Measurements from ENCODE around the gene ZYX. TPM values are rescaled to one million over a fixed set of nuclear protein-coding genes. Genes with fewer than 3 reads are reported as not detected.

ZYX gene
- total and polyA plus RNA-seq, 2 of the 13 experiments (the other 11 are each of a cell fraction or from before 2014, with no cell fraction given) = 9.9 to 13.7 TPM

DNA sequence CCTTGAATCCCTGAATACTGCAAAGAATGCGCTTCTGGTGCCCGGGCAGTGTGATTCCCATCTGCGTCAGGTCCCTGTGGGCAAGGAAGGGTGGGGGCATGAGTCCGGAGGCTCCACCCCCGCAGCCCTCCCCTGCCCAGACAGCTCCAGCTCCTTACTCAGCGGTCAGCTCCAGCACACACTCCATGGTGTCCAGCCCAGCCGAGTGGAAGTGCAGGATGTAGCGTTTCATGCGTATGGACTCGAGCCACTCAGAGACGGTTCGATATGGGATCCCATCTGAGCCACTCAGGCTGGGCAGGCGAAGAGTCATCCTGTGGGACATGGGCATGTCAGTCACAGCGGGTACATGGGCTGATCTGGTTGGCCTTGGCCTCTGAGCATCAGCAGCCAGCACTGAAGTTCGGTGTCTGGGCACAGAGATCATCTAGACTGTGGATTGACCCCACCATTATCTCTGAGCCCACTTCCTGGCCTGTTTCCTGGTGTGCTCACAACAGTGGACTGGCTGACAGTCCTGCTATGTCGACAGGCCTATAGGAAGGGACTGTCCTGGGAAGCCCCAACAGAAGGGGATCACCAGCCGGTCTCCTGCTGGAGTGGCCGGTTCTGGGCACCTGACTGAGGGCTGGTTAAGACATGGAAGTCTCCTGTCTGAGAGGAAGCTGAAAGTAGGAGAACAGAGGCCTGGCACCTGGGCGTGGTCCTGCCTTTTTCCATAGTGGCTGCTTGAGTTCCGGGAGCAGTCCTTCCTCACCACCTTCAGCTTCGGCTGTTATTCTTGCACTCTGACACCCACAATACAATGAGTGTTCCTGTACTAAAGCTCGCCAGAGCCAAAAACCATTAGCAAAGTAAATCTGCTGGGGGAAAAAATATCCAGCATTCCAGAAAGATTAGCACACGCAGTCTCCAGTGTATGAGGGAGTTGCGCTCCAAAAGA, 10.6 kb downstream of the ZYX start (continued):
- TF ChIP-seq, protein P1, sequence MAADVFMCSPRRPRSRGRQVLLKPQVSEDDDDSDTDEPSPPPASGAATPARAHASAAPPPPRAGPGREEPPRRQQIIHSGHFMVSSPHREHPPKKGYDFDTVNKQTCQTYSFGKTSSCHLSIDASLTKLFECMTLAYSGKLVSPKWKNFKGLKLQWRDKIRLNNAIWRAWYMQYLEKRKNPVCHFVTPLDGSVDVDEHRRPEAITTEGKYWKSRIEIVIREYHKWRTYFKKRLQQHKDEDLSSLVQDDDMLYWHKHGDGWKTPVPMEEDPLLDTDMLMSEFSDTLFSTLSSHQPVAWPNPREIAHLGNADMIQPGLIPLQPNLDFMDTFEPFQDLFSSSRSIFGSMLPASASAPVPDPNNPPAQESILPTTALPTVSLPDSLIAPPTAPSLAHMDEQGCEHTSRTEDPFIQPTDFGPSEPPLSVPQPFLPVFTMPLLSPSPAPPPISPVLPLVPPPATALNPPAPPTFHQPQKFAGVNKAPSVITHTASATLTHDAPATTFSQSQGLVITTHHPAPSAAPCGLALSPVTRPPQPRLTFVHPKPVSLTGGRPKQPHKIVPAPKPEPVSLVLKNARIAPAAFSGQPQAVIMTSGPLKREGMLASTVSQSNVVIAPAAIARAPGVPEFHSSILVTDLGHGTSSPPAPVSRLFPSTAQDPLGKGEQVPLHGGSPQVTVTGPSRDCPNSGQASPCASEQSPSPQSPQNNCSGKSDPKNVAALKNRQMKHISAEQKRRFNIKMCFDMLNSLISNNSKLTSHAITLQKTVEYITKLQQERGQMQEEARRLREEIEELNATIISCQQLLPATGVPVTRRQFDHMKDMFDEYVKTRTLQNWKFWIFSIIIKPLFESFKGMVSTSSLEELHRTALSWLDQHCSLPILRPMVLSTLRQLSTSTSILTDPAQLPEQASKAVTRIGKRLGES (CRISPR knock-in tag; IDR thresholded peaks at IDR 0.05; ENCODE audit: borderline replicate concordance) = no peak
- TF ChIP-seq, protein P2, sequence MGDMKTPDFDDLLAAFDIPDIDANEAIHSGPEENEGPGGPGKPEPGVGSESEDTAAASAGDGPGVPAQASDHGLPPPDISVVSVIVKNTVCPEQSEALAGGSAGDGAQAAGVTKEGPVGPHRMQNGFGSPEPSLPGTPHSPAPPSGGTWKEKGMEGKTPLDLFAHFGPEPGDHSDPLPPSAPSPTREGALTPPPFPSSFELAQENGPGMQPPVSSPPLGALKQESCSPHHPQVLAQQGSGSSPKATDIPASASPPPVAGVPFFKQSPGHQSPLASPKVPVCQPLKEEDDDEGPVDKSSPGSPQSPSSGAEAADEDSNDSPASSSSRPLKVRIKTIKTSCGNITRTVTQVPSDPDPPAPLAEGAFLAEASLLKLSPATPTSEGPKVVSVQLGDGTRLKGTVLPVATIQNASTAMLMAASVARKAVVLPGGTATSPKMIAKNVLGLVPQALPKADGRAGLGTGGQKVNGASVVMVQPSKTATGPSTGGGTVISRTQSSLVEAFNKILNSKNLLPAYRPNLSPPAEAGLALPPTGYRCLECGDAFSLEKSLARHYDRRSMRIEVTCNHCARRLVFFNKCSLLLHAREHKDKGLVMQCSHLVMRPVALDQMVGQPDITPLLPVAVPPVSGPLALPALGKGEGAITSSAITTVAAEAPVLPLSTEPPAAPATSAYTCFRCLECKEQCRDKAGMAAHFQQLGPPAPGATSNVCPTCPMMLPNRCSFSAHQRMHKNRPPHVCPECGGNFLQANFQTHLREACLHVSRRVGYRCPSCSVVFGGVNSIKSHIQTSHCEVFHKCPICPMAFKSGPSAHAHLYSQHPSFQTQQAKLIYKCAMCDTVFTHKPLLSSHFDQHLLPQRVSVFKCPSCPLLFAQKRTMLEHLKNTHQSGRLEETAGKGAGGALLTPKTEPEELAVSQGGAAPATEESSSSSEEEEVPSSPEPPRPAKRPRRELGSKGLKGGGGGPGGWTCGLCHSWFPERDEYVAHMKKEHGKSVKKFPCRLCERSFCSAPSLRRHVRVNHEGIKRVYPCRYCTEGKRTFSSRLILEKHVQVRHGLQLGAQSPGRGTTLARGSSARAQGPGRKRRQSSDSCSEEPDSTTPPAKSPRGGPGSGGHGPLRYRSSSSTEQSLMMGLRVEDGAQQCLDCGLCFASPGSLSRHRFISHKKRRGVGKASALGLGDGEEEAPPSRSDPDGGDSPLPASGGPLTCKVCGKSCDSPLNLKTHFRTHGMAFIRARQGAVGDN (CRISPR knock-in tag; IDR thresholded peaks at IDR 0.05) = peak; percentile 78
- TF ChIP-seq SIX4 (CRISPR knock-in tag; IDR thresholded peaks at IDR 0.05) (no peak), POGZ (CRISPR knock-in tag; IDR thresholded peaks at IDR 0.05) (peak; percentile 54), RARA (CRISPR knock-in tag; IDR thresholded peaks at IDR 0.05) (peak; percentile 61), MBD4 (IDR thresholded peaks at IDR 0.05; ENCODE audit: borderline replicate concordance, low read length) (no peak), ZNF263 (CRISPR knock-in tag; IDR thresholded peaks at IDR 0.05) (no peak), ZNF660 (CRISPR knock-in tag; IDR thresholded peaks at IDR 0.05; ENCODE audit: borderline replicate concordance, low read depth) (no peak), TP53 (CRISPR knock-in tag; conservative IDR thresholded peaks at IDR 0.05) (no peak), ELF1 (CRISPR knock-in tag; IDR thresholded peaks at IDR 0.05) (peak; percentile 48; the same call in 1 of the 2 replicates), GATA4 (IDR thresholded peaks at IDR 0.05; ENCODE audit: borderline replicate concordance, low read depth) (no peak), KLF11 (CRISPR knock-in tag; IDR thresholded peaks at IDR 0.05) (no peak), PHF5A (CRISPR knock-in tag; IDR thresholded peaks at IDR 0.05; ENCODE audit: low read depth, unreplicated experiment) (no peak), ZNF891 (CRISPR knock-in tag; IDR thresholded peaks at IDR 0.05) (no peak), ZNF446 (CRISPR knock-in tag; IDR thresholded peaks at IDR 0.05) (no peak), SATB2 (CRISPR knock-in tag; IDR thresholded peaks at IDR 0.05) (no peak), ZNF724P (CRISPR knock-in tag; IDR thresholded peaks at IDR 0.05; ENCODE audit: borderline replicate concordance) (no peak), RCOR2 (CRISPR knock-in tag; IDR thresholded peaks at IDR 0.05) (no peak), ZNF614 (CRISPR knock-in tag; IDR thresholded peaks at IDR 0.05; ENCODE audit: borderline replicate concordance) (no peak), ZNF317 (CRISPR knock-in tag; IDR thresholded peaks at IDR 0.05) (no peak)
- TF ChIP-seq, protein P3, sequence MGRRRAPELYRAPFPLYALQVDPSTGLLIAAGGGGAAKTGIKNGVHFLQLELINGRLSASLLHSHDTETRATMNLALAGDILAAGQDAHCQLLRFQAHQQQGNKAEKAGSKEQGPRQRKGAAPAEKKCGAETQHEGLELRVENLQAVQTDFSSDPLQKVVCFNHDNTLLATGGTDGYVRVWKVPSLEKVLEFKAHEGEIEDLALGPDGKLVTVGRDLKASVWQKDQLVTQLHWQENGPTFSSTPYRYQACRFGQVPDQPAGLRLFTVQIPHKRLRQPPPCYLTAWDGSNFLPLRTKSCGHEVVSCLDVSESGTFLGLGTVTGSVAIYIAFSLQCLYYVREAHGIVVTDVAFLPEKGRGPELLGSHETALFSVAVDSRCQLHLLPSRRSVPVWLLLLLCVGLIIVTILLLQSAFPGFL (CRISPR knock-in tag; IDR thresholded peaks at IDR 0.05) = no peak
- TF ChIP-seq, protein P4, sequence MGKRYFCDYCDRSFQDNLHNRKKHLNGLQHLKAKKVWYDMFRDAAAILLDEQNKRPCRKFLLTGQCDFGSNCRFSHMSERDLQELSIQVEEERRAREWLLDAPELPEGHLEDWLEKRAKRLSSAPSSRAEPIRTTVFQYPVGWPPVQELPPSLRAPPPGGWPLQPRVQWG (CRISPR knock-in tag; IDR thresholded peaks at IDR 0.05; ENCODE audit: borderline replicate concordance, low read depth) = no peak

Data from HepG2 (cell line).